ENCODE measurements around the gene EIF2S2. TPM values are rescaled to one million over a fixed set of nuclear protein-coding genes. Genes with fewer than 3 reads are reported as not detected.

The EIF2S2 gene
- total RNA-seq, 2 donors from 2014 or later, result 106 to 144 TPM

- TF ChIP-seq CTCF (conservative IDR thresholded peaks at IDR 0.05), result peak; percentile 9
- peaks cover 18% of the 10 kb centered on the region for H3K36me3 ChIP-seq (ENCODE audit: control insufficient read depth, insufficient read depth, low read length)
- Mint-ChIP-seq H3K27ac (no peak overlapping the region), H3K27me3 (ENCODE audit: insufficient read depth) (no peaks in the 10 kb centered on the region), H3K4me1 (peaks cover 39% of the 10 kb centered on the region), H3K4me3 (no peak overlapping the region), H3K9me3 (no peaks in the 10 kb centered on the region), H3K36me3 (ENCODE audit: low read depth) (peaks cover 24% of the 10 kb centered on the region)
- no peak overlapping the region for H3K4me3 ChIP-seq (ENCODE audit: low read length)
- 92 to 100% methylated on average over 1 to 3 of the region's 3 CpGs for WGBS, 2 experiments (ENCODE audit: insufficient coverage in 1 of 2, insufficient read length in 1 of 2)
- H3K27me3 ChIP-seq (ENCODE audit: control insufficient read depth, insufficient read depth, low read length, poor library complexity, severe bottlenecking), result no peaks in the 10 kb centered on the region
- no peaks in the 10 kb centered on the region for H3K9me3 ChIP-seq (ENCODE audit: control insufficient read depth, low read length)
- DNase-seq, result no peak
- H3K9ac ChIP-seq (ENCODE audit: extremely low read depth, low read length, poor library complexity, severe bottlenecking), result no peak overlapping the region
- peaks cover 8% of the 10 kb centered on the region for H3K4me1 ChIP-seq (ENCODE audit: control insufficient read depth, insufficient read depth, low read length)
- no peak overlapping the region for H3K27ac ChIP-seq (ENCODE audit: low read depth, low read length)
Measured at GRCh38 chr20:34070079-34070439, 42.0 kb downstream of the EIF2S2 start.

- Mint-ChIP-seq H3K27ac (no peak overlapping the region), H3K36me3 (ENCODE audit: low read depth) (peaks cover 24% of the 10 kb centered on the region), H3K4me3 (no peak overlapping the region), H3K4me1 (peaks cover 39% of the 10 kb centered on the region), H3K27me3 (ENCODE audit: insufficient read depth) (no peaks in the 10 kb centered on the region), H3K9me3 (no peaks in the 10 kb centered on the region)
- Histone ChIP-seq H3K4me3 (ENCODE audit: low read length) (no peak overlapping the region), H3K9me3 (ENCODE audit: control insufficient read depth, low read length) (no peaks in the 10 kb centered on the region), H3K27me3 (ENCODE audit: control insufficient read depth, insufficient read depth, low read length, poor library complexity, severe bottlenecking) (no peaks in the 10 kb centered on the region), H3K9ac (ENCODE audit: extremely low read depth, low read length, poor library complexity, severe bottlenecking) (no peak overlapping the region), H3K36me3 (ENCODE audit: control insufficient read depth, insufficient read depth, low read length) (peaks cover 17% of the 10 kb centered on the region), H3K27ac (ENCODE audit: low read depth, low read length) (no peak overlapping the region), H3K4me1 (ENCODE audit: control insufficient read depth, insufficient read depth, low read length) (peaks cover 8% of the 10 kb centered on the region)
- WGBS, 2 experiments (ENCODE audit: insufficient coverage in 1 of 2, insufficient read length in 1 of 2), result 56 to 64% methylated on average over 6 to 7 of the region's 7 CpGs
- peak; percentile 99 for TF ChIP-seq CTCF (conservative IDR thresholded peaks at IDR 0.05)
- peak; percentile 92 for DNase-seq
Measured at GRCh38 chr20:34069341-34070078, 42.5 kb downstream of the EIF2S2 start.

GRCh38 chr20:34068001-34068400 lies 44.0 kb downstream of the EIF2S2 start:
- Histone ChIP-seq H3K27me3 (ENCODE audit: control insufficient read depth, insufficient read depth, low read length, poor library complexity, severe bottlenecking) (no peaks in the 10 kb centered on the region), H3K27ac (ENCODE audit: low read depth, low read length) (no peak overlapping the region), H3K9me3 (ENCODE audit: control insufficient read depth, low read length) (no peaks in the 10 kb centered on the region), H3K4me1 (ENCODE audit: control insufficient read depth, insufficient read depth, low read length) (peaks cover 8% of the 10 kb centered on the region), H3K4me3 (ENCODE audit: low read length) (no peak overlapping the region), H3K36me3 (ENCODE audit: control insufficient read depth, insufficient read depth, low read length) (peaks cover 18% of the 10 kb centered on the region), H3K9ac (ENCODE audit: extremely low read depth, low read length, poor library complexity, severe bottlenecking) (no peak overlapping the region)
- peaks cover 17% of the 10 kb centered on the region for H3K36me3 Mint-ChIP-seq (ENCODE audit: low read depth)
- no peaks in the 10 kb centered on the region for H3K27me3 Mint-ChIP-seq (ENCODE audit: insufficient read depth)
- WGBS, 2 experiments (ENCODE audit: insufficient coverage in 1 of 2, insufficient read length in 1 of 2), result 85 to 92% methylated on average over 1 of the region's 1 CpG
- H3K27ac Mint-ChIP-seq, result peak overlapping the region; percentile 35
- H3K4me1 Mint-ChIP-seq, result peaks cover 37% of the 10 kb centered on the region
- no peaks in the 10 kb centered on the region for H3K9me3 Mint-ChIP-seq
- H3K4me3 Mint-ChIP-seq, result no peak overlapping the region
- DNase-seq, result peak; percentile 82
- peak; percentile 52 for TF ChIP-seq CTCF (conservative IDR thresholded peaks at IDR 0.05)

Measured in endodermal cell (in vitro differentiated cells).